ENCODE data around the gene CSTF3.

Gene CSTF3

GRCh38 chr11:33040862-33041453 is 120.3 kb downstream of the CSTF3 start:
- no peak for DNase-seq (ENCODE audit: low read depth)

GRCh38 chr11:33040033-33040861 is 121.0 kb downstream of the CSTF3 start:
- DNase-seq (ENCODE audit: low read depth), result peak; percentile 21

GRCh38 chr11:33039274-33040032 is 121.8 kb downstream of the CSTF3 start, which contains the start of gene TCP11L1:
Gene TCP11L1 (plus strand): TSS chr11:33039572. CDS start chr11:33043774, 4,202 bp downstream.
- peak; percentile 74 for DNase-seq (ENCODE audit: low read depth)

GRCh38 chr11:33035011-33035410 is 126.3 kb downstream of the CSTF3 start:
- DNase-seq (ENCODE audit: low read depth), result no peak

Measured in stimulated activated CD4-positive, alpha-beta T cell treated with anti-CD3 and anti-CD28 coated beads, Interleukin-2, amount 100 ng/mL, for 4 hours (primary cell).